NCI-H146 treated with DMSO at 0.1 percent for 48 hours (cell line): Measurements from ENCODE around the gene PPEF1.
"Not testable (repeated sequence)": the region's sequence is repeated elsewhere in the genome, so short reads cannot be mapped to it uniquely, and the experiment has no call there.

Source experiments
- DNase-seq: peaks from one replicate; lab custom pipeline; 2025; ENCODE audit not compliant: unreplicated experiment; lab: John Stamatoyannopoulos, UW

The PPEF1 gene

GRCh38 chrX:18702362-18703195 is 4.9 kb upstream of the PPEF1 start:
- no peak for DNase-seq

- DNase-seq, result no peak
These were observed 2.4 kb downstream of the PPEF1 start for GRCh38 chrX:18709833-18710232.

- DNase-seq, result no peak
These were observed 7.5 kb downstream of the PPEF1 start for GRCh38 chrX:18714910-18715309.

GRCh38 chrX:18719852-18720251 is 12.4 kb downstream of the PPEF1 start:
- no peak for DNase-seq

- DNase-seq, result no peak
These were observed 14.4 kb downstream of the PPEF1 start for GRCh38 chrX:18721683-18722499.

GRCh38 chrX:18722500-18723071 is 15.1 kb downstream of the PPEF1 start:
- no peak for DNase-seq

GRCh38 chrX:18725310-18725943 is 18.0 kb downstream of the PPEF1 start:
- DNase-seq, result no peak

- DNase-seq, result no peak
These were observed 25.8 kb downstream of the PPEF1 start for GRCh38 chrX:18733287-18733686.

GRCh38 chrX:18739609-18740008 is 32.2 kb downstream of the PPEF1 start:
- not testable (repeated sequence) for DNase-seq

- DNase-seq, result no peak
These were observed 41.1 kb downstream of the PPEF1 start for GRCh38 chrX:18748499-18748898.

GRCh38 chrX:18753631-18754030 is 46.2 kb downstream of the PPEF1 start:
- DNase-seq, result no peak

- no peak for DNase-seq
These were observed 48.2 kb downstream of the PPEF1 start for GRCh38 chrX:18755651-18756050.

- DNase-seq, result no peak
These were observed 50.8 kb downstream of the PPEF1 start for GRCh38 chrX:18757956-18758932.

- no peak for DNase-seq
These were observed 54.3 kb downstream of the PPEF1 start for GRCh38 chrX:18761750-18762149.

GRCh38 chrX:18763106-18763505 is 55.7 kb downstream of the PPEF1 start:
- DNase-seq, result not testable (repeated sequence)

GRCh38 chrX:18769364-18769763 is 61.9 kb downstream of the PPEF1 start:
- no peak for DNase-seq

GRCh38 chrX:18769812-18770573 is 62.5 kb downstream of the PPEF1 start:
- no peak for DNase-seq

GRCh38 chrX:18789916-18790315 is 82.5 kb downstream of the PPEF1 start:
- no peak for DNase-seq

GRCh38 chrX:18792828-18793227 is 85.4 kb downstream of the PPEF1 start:
- no peak for DNase-seq
